GM21529 (cell line): ENCODE results near the gene PAPPA2.

ENCODE experiments used
- ATAC-seq: cut with Tn5 transposase; IDR thresholded peaks from one replicate; pipeline ENCODE4 v1.9.1; 2021; ENCODE audit not compliant: unreplicated experiment

Gene PAPPA2

DNA sequence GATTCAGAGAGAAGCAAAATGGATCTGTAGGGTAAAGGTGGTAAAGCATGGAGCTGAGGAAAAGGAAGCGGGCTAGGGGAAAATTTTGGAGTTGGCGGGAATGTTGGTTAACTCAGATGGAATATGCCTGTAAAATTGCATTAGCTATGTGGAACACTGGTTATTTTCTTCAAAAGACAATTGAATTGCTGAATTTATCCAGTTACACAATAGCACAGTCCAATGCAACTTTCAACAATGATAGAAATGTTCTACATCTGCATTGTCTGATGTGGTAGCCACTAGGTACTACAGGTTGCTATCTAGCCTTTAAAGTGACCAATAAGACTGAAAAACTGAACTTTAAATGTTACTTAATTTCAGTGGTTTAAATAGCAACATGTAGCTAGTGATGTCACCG lies 386.3 kb downstream of the PAPPA2 start:
- ATAC-seq = no peak

GRCh38 chr1:176850871-176851270 lies 387.9 kb downstream of the PAPPA2 start:
- ATAC-seq = no peak

DNA sequence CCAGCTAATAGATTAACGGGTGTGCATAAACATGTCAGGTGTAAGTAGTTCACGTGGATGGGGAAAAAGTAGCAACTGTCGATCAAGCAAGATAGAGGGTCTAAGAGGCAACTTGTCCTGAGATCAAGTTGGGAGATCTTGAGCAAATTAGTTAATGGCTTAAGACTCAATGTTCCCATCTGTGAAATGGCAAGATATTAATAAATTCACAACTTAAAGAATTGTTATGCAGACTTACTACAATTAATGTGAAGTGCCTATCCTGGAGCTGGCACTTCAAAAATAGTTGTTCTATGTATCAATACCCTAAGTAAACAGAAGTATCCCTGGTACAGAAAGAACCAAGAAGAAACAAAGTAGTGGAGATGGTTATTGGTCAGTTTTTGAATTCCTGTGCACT lies 389.1 kb downstream of the PAPPA2 start:
- ATAC-seq = no peak

GRCh38 chr1:176853503-176853902 lies 390.5 kb downstream of the PAPPA2 start:
- ATAC-seq = no peak

DNA sequence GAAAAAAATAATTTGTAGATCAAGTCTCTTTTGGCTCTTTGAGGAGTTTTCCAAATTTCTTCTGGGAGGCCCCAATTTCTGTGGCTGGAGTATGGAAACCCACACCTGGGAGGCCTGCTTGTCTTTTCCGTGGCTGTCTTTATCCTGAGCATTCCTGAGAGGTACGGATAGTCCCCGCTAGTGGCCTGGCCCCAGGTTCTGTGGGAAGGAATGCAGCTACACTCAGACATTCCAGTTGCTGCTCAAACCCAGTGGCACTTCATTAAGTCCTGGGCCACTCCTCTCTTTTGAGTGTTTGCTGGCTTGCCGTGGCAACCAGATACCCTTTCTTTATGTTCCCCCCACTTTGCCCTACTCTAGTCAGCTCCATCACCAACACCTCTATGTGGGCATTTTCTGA lies 391.1 kb downstream of the PAPPA2 start:
- no peak for ATAC-seq

DNA sequence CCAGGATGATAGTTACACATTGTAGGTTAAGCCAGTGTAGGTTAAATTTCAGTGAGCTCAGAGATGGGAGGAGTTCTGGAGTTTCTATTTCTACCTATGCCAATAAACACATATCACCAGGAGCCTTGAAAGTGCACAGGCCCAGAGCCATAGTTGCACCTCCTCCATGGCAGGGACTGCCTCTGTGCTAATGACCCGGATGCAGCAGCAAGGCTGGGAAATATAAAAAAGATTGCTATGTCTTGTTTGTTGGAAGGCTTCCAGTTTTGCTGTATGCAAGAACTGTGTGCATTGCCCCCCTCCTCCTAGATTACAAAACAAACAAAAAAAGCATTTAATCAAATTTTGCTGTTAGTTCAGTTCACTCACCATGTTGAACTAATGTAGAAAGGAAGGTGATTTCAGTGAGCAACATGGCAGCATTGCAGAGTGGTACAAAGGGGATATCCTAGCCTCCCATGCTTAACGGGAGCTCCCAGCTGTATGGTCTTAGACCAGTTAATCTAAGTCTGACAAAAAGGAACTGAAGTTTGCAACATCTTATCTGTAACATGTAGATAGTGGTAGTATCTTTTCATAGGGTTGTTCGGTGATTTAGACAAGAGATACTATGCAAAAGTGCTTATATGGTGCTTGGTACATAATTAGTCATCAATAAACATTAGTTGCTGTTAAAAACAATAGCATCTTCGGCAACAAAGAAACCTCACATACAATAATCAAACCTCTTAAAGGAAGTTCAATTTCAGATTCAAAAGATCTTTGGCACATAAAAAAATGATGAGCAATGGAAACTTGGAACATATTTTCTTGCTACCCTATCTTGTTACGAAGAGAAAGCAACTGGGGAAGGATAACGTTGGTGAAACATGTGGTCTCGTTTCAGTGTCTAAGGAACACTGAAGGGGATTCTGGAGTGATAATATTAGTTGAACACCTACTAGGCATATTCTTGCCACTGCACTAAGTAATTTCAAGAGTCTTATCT lies 392.1 kb downstream of the PAPPA2 start:
- ATAC-seq = no peak

DNA sequence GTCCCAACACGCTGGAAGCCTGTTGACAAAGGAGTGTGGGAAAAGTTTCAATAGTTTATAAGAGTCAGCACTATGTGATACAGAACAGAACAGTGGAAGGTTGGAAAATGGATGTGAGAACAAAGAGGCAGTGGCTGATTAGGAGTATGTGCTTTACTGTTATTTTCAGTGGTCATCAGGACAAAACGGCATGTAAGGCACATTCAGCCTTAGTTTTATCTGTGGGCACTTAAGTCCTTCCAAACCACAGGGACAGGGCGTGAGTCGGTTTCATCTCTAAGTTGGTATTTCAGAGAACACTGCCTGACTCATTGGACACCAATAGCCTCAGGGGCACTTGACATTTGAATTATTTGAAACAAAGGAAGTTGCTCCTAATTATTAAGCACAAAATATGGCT lies 394.7 kb downstream of the PAPPA2 start:
- no peak for ATAC-seq

DNA sequence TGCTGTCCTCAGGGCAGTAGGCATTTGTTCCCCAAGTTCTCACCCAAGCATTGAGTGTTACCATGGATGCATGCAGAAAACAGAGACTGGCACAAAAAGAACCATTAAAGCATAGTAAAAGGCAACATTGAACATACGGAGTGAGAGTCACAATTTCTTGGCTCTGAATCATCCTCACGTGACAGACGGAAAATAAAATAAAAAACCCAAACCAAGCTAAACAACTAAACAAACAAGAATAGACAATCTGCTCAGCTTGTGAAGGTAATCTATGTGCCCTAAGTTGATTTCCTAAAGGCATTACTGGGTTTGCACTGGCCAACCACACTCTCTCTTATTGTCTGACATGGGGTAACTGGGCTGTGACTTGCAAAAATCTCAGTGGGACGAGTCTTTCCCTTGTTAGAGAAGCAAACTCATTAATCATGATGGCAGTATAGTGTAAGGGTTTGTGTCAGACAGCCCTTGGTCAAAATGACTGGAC lies 395.5 kb downstream of the PAPPA2 start:
- no peak for ATAC-seq

- no peak for ATAC-seq
Observed at GRCh38 chr1:176863613-176864012, 400.6 kb downstream of the PAPPA2 start.

DNA sequence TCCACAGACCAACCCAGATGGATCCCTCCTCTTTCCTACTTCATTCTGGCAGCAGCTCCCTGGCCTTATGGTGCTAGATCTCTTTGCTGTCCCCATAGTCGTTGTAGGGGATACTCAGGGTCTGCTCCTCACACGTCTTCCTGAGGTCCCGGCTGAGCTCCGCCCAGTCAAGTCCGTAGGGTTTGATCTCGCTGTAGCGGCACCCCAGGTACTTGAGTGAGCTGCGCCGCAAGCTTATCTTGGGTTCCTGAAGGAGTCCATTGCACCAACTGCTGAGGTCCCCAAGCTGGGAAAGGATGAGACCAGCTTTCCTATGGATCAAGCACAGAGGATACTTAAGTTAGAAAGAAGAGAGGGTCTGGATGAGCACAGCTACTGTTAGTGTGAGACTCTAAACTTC lies 401.2 kb downstream of the PAPPA2 start:
- ATAC-seq = no peak

GRCh38 chr1:176866011-176866714 lies 403.2 kb downstream of the PAPPA2 start:
- ATAC-seq = no peak

GRCh38 chr1:176869577-176869976 lies 406.6 kb downstream of the PAPPA2 start:
- no peak for ATAC-seq

- ATAC-seq = no peak
Observed at GRCh38 chr1:176876966-176877515, 414.1 kb downstream of the PAPPA2 start.

DNA sequence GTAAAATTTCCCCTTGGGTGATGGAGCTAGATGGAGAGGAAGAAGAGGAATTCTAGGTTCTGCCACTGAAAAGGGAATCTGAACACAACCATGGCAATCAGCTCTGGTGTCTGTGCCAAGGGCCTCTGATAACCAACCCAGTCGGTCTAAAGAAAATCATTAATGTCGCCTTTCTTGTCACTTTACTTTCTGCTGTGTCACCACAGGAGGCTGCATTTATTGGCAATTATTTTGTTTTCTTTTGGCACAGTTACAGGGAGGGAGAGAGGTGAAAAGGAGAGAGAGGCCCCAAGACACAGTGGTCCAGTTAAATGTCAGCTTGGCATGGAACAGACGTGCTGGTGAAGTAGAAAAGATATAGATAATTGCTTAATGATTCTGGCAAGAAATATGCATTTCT lies 414.6 kb downstream of the PAPPA2 start:
- no peak for ATAC-seq

DNA sequence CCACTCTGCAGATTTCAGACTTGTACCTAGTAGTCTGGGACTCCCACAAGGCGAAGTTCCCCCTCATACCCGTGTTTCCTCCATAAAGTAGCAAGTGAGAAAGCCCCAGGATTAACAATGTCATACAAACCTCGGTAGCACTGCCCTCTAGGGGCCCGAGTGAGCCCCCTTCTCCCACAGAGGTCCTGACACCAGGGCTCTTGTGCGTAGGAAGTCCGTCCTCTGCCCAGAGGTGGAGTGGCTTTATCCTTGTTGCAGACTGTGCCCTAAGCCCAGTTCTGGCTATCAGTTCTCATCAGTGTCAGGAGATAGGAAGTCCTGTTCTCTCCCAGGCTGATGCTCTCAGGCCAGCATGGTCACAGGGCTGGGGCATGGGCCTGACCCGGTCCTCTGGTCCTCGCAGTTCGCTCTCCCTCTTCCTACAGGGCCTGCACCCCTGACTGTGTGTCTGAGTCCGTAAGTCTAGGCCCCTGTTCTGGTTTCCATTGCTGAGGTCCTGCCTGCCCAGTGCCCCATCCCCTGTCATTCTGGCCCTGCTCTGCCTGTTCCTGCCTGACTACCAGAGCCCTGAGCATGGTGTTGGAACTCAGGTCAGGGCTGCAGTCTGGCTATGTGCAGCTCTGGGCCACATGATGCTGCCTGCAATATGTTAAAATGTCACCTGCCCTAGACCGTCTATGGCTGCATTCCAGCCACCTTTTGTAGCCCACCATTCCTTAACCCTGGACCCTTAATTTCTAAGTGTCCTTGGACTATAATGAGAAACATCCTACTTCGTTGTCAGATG lies 416.0 kb downstream of the PAPPA2 start:
- no peak for ATAC-seq

DNA sequence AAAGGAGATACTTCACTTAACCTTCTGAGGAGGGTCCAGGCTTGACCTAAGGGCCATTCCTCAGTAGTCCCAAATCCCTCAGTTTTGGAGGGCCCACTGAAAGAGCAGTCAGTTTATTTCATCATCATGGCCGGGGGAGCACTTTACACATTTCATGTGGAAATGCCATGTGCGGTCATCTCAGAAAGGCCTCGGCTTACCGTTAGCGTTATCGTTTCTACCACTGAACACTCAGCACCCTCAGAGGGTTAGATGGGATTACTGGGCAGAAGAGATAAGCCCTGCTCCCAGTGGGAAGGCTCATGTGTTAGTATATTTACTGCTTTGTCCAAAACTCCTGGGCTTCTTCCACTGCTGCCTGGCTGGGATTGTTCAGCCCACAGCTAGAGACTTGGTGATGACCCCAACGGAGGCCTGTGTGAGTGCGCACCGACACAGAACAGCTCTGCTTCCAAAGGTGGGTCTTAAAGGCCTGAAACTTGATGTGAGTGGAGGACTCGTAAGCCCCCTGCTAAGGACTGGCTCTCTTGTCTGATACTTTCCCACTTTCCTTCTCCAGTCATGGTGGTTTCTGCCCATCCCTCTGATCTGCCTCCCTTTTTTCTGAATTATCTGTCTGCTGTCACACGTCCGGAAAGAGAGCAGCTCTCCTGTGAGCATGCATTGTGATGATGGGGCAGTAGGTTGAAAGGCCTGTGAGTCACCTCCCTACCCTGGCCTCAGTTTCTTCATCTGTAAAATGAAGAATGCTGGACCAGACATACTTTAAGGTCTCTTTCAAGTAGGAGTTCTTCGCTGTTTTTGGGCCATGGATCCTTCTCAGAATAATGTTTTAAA lies 417.0 kb downstream of the PAPPA2 start:
- no peak for ATAC-seq

GRCh38 chr1:176880955-176881595 lies 418.1 kb downstream of the PAPPA2 start:
- ATAC-seq = peak; percentile 67

DNA sequence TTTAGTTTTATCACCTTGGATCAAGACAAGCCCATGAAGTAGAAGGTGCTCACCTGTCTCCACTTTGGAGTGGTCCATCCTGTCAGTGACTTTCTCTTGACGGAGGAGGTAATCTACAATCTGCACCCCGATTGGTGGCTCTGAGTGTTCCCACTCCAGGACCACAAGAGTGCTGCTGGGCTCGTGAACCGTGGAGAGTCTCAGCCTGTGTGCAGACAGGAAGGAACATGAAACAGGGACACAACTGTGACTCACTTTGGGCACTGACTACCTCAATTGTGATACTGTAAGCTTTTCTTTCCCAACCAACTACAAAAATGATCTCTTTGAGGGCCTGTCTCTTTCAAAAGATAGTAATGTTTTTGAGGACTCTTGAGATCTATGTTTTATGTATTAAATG lies 421.3 kb downstream of the PAPPA2 start:
- no peak for ATAC-seq

DNA sequence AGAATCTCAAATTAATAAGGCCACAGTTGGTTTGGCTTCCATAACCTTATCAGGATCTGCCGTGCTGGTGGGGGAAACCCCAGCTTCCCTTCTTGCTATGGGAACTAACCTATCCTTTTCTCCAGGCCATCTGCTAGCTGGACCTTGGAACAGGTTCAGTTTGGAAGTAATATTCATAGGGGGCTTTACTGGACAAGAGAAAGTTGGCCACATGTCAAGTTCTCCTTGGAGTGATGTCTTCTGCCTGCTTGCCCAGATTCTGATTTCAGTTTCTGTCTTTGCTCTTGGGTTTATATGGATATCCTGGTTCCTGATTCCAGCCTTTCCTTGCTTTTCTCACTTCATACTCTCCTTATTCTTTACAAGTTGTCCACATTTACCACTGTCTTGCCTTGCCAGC lies 421.9 kb downstream of the PAPPA2 start:
- no peak for ATAC-seq

DNA sequence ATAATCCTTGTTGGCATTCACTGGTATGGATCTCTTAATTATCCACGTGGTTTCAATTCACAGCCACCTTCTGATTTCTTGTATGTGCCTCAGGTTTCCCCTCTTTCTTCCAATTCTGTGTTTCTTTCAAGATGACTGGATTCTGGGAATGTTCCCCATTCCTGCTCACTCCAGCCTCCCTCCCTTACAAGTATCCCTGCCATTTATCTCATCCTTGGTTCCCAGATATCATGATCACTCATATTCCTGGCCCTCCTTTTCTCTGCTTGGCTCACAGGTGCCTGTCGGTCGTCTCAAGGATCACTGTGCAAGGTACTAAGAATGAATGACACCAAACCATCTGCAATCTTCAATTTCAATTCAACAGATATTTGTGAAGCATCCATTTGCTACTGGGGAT lies 422.4 kb downstream of the PAPPA2 start:
- no peak for ATAC-seq
